ENCODE measurements around the gene CSRP3.
"Not testable (repeated sequence)": the region's sequence is repeated elsewhere in the genome, so short reads cannot be mapped to it uniquely, and the experiment has no call there.

CSRP3 gene

GRCh38 chr11:19185036-19185435 lies 16.7 kb downstream of the CSRP3 start:
- DNase-seq, result no peak

- no peak for DNase-seq
Measured at GRCh38 chr11:19183646-19184045, 18.1 kb downstream of the CSRP3 start.

GRCh38 chr11:19181531-19182261 lies 20.1 kb downstream of the CSRP3 start:
- no peak for DNase-seq

- DNase-seq, result no peak
Measured at GRCh38 chr11:19176629-19177186, 25.1 kb downstream of the CSRP3 start.

GRCh38 chr11:19173964-19174638 lies 27.7 kb downstream of the CSRP3 start:
- no peak for DNase-seq

- no peak for DNase-seq
Measured at GRCh38 chr11:19173004-19173689, 28.6 kb downstream of the CSRP3 start.

- no peak for DNase-seq
Measured at GRCh38 chr11:19168090-19168489, 33.7 kb downstream of the CSRP3 start.

GRCh38 chr11:19164881-19165280 lies 36.9 kb downstream of the CSRP3 start:
- DNase-seq, result no peak

- peak; percentile 18 to 34 for DNase-seq
Measured at GRCh38 chr11:19164230-19164855, 37.4 kb downstream of the CSRP3 start.

GRCh38 chr11:19163617-19164016 lies 38.2 kb downstream of the CSRP3 start:
- no peak for DNase-seq

GRCh38 chr11:19162951-19163505 lies 38.8 kb downstream of the CSRP3 start:
- no peak for DNase-seq

- no peak for DNase-seq
Measured at GRCh38 chr11:19161651-19162050, 40.1 kb downstream of the CSRP3 start.

GRCh38 chr11:19160847-19161246 lies 40.9 kb downstream of the CSRP3 start:
- no peak for DNase-seq

GRCh38 chr11:19156892-19157291 lies 44.9 kb downstream of the CSRP3 start:
- DNase-seq, result no peak

- DNase-seq, result no peak
Measured at GRCh38 chr11:19145319-19145718, 56.5 kb downstream of the CSRP3 start.

GRCh38 chr11:19136884-19137283 lies 64.9 kb downstream of the CSRP3 start:
- DNase-seq, result not testable (repeated sequence)

- no peak for DNase-seq
Measured at GRCh38 chr11:19134004-19134403, 67.8 kb downstream of the CSRP3 start.

All from SHP77 (cell line).